HFFc6 (cell line): Measurements from ENCODE around the gene EIF4H. TPM values are rescaled to one million over a fixed set of nuclear protein-coding genes. Genes with fewer than 3 reads are reported as not detected.

ENCODE experiments used
- DNase-seq: peaks from one replicate; pipeline ENCODE4 v3.0.0-alpha.2; 2018
- H3K27ac Mint-ChIP-seq: 2 replicates; pipeline ENCODE4 v1.8.0; 2020; ENCODE audit warnings: mild to moderate bottlenecking, mixed read lengths
- H3K27me3 Mint-ChIP-seq: 2 replicates; pipeline ENCODE4 v1.8.0; 2021; ENCODE audit warnings: mild to moderate bottlenecking, moderate library complexity, mixed read lengths; ENCODE audit not compliant: insufficient read depth
- H3K36me3 Mint-ChIP-seq: 2 replicates; pipeline ENCODE4 v1.8.0; 2021; ENCODE audit warnings: low read depth, mixed read lengths
- H3K4me1 Mint-ChIP-seq: 2 replicates; pipeline ENCODE4 v1.8.0; 2020; ENCODE audit warnings: low read depth, mixed read lengths
- H3K4me3 Mint-ChIP-seq: 2 replicates; pipeline ENCODE4 v1.8.0; 2020; ENCODE audit warnings: mild to moderate bottlenecking, moderate library complexity, mixed read lengths
- H3K9me3 Mint-ChIP-seq: 2 replicates; pipeline ENCODE4 v1.8.0; 2020; ENCODE audit warnings: mild to moderate bottlenecking, mixed read lengths
- CTCF ChIP-seq: fragments of 200-600 bp; sonication (generic); IDR thresholded peaks from 2 replicates; pipeline ENCODE4 v1.5.0; 2021; ENCODE audit warnings: antibody characterized with exemption, mild to moderate bottlenecking
- total RNA-seq, 6 experiments: library from RNA; stranded (reverse); fragmentation: NEBNext Ultra II Directional; extraction: Animal tissue kit (Norgen Biotek cat#: 25700); gene quantifications; 2 replicates in 1 of 6; 3 replicates in 5 of 6; pipeline ENCODE4 v1.2.3, GENCODE V29; 2021

Gene EIF4H
- total RNA-seq, 6 experiments from 2014 or later = 344 to 392 (median 380) TPM

DNA sequence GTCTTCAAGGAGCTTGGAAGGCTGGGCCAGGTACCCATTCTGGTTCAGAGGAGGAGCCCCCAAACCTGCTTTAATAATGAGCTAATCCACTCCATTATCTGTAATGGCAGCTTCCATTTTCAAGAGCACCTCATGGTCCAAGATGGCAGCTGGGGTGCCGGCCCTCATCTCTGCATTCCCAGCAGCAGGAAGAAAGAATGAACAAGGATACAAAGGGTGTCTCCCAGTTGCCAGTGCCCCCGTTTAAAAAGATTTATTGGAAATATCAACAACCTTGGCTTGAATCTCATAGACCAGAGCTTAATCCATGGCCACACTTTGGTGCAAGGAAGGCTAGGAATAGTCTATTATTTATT lies 44.2 kb downstream of the EIF4H start:
- Mint-ChIP-seq H3K36me3 (no peaks in the 10 kb centered on the region), H3K27ac (no peak overlapping the region)

GRCh38 chr7:74219416-74219815 lies 45.3 kb downstream of the EIF4H start:
- no peaks in the 10 kb centered on the region for H3K36me3 Mint-ChIP-seq
- H3K27me3 Mint-ChIP-seq = no peaks in the 10 kb centered on the region
- H3K4me1 Mint-ChIP-seq = no peaks in the 10 kb centered on the region
- no peaks in the 10 kb centered on the region for H3K9me3 Mint-ChIP-seq
- H3K27ac Mint-ChIP-seq = no peak overlapping the region
- DNase-seq = no peak
- H3K4me3 Mint-ChIP-seq = no peak overlapping the region
- TF ChIP-seq CTCF = no peak

More for the DNA sequence above, 44.2 kb downstream of the EIF4H start:
- Mint-ChIP-seq H3K27me3 (no peaks in the 10 kb centered on the region), H3K4me1 (no peaks in the 10 kb centered on the region), H3K4me3 (no peak overlapping the region), H3K9me3 (no peaks in the 10 kb centered on the region)
- no peak for DNase-seq
- no peak for TF ChIP-seq CTCF

DNA sequence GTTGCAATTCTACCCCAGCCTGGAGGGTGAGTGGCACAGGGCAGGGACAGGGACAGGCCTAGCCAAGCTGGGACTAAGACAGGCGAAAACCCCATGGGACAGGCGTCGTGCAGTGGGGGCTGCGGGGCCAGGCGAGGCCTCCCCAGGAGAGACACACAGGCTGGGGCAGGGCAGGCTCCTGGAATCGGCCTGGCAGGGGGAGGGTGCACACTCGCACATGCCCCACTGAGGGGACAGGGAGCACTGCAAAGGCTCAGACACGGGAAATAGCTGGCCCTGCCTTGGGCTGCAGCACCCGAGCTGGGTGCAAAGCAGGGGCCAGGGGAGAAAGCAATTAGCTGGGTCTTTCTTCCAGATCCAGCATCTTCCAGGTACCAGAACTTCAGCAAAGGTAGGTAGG lies 46.1 kb downstream of the EIF4H start:
- H3K36me3 Mint-ChIP-seq = no peaks in the 10 kb centered on the region
- no peak overlapping the region for H3K27ac Mint-ChIP-seq
- no peak for TF ChIP-seq CTCF
- H3K4me3 Mint-ChIP-seq = no peak overlapping the region
- DNase-seq = no peak
- H3K9me3 Mint-ChIP-seq = no peaks in the 10 kb centered on the region
- H3K27me3 Mint-ChIP-seq = no peaks in the 10 kb centered on the region
- H3K4me1 Mint-ChIP-seq = no peaks in the 10 kb centered on the region

DNA sequence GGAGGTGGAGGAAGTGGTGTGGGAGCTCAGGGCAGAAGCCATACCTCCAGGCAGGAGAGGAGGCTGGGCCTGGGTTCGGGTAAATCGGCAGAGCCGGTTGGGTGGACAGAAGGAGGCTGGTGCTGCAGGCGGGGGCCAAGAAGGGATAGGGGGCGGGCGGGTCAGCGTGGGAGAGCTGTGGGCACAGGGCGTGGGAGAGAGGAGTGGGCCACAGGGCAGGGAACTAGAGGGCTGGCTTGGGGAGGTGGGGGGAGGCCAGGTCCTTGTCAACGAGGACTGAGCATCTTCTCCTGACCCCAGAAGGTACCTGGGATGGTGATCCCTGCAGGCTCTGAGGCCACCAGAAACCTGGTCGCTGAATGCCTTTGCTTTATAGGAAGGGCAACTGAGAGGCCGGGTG lies 47.6 kb downstream of the EIF4H start:
- Mint-ChIP-seq H3K36me3 (0 out of 2 replicates have a peak, but pooled peaks cover 5% of the 10 kb centered on the region), H3K27ac (no peak overlapping the region), H3K9me3 (no peaks in the 10 kb centered on the region), H3K4me1 (no peaks in the 10 kb centered on the region), H3K4me3 (no peak overlapping the region), H3K27me3 (no peaks in the 10 kb centered on the region)
- no peak for TF ChIP-seq CTCF
- no peak for DNase-seq

DNA sequence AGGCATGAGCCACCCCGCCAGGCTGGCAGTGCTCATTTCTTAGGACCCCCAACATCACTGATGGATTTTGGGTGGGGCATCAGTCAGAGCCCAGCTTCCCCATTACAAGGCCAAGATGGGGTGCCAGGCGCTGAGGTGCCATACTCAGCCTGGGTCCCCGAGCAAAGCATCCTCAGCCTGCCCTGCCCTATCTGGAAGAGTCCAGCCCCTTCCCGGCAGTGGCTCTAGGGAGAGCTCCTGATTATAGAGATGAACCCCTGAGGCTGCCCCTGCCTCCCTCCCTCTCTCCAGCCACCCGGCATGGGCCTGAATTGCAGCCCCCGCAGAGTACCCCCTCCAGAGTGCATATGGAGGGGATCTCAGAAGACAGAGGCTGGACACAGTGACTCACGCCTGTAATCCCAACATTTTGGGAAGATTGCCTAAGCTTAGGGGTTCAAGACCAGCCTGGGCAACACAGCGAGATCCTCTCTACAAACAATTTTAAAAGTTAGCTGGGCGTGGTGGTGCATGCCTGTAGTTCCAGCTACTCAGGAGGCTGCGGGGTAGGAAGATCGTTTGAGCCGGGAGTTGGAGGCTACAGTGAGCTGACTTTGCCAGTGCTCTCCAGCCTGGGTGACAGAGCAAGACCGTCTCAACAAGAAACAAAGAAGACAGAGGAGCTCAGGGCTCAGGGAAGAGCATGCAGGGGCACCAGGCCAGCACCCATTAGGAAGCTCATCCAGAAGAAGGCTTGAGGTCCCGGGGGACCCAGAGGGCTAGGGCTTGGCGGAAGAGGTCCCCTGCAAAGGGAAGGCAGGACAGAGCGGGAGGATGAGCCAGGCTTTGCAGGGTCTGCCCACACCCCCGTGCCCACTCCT lies 48.9 kb downstream of the EIF4H start:
- H3K9me3 Mint-ChIP-seq = no peaks in the 10 kb centered on the region
- H3K4me1 Mint-ChIP-seq = no peaks in the 10 kb centered on the region

More for the DNA sequence above, 48.9 kb downstream of the EIF4H start:
- no peak for TF ChIP-seq CTCF
- no peaks in the 10 kb centered on the region for H3K27me3 Mint-ChIP-seq
- no peak for DNase-seq
- H3K36me3 Mint-ChIP-seq = 0 out of 2 replicates have a peak, but pooled peaks cover 5% of the 10 kb centered on the region
- no peak overlapping the region for H3K27ac Mint-ChIP-seq
- no peak overlapping the region for H3K4me3 Mint-ChIP-seq
